GM21717 (cell line): ENCODE measurements around the gene SYNDIG1.

ENCODE experiments used
- ATAC-seq: cut with Tn5 transposase; IDR thresholded peaks from one replicate; pipeline ENCODE4 v1.9.1; 2021; ENCODE audit warnings: mild to moderate bottlenecking, moderate library complexity; ENCODE audit not compliant: unreplicated experiment

Gene SYNDIG1

GRCh38 chr20:24685736-24686135 lies 216.3 kb downstream of the SYNDIG1 start:
- ATAC-seq = no peak

- ATAC-seq = no peak
These were observed 216.7 kb downstream of the SYNDIG1 start for GRCh38 chr20:24686156-24686555.

- no peak for ATAC-seq
These were observed 221.0 kb downstream of the SYNDIG1 start for GRCh38 chr20:24690408-24690807.

GRCh38 chr20:24691901-24692351 lies 222.5 kb downstream of the SYNDIG1 start:
- ATAC-seq = no peak

- ATAC-seq = no peak
These were observed 223.2 kb downstream of the SYNDIG1 start for GRCh38 chr20:24692446-24693200.

GRCh38 chr20:24693466-24694156 lies 224.2 kb downstream of the SYNDIG1 start:
- no peak for ATAC-seq

GRCh38 chr20:24694157-24694726 lies 224.8 kb downstream of the SYNDIG1 start:
- no peak for ATAC-seq

- no peak for ATAC-seq
These were observed 225.5 kb downstream of the SYNDIG1 start for GRCh38 chr20:24694727-24695528.

- ATAC-seq = no peak
These were observed 226.2 kb downstream of the SYNDIG1 start for GRCh38 chr20:24695529-24696225.

- ATAC-seq = no peak
These were observed 227.0 kb downstream of the SYNDIG1 start for GRCh38 chr20:24696396-24696795.

- ATAC-seq = no peak
These were observed 228.0 kb downstream of the SYNDIG1 start for GRCh38 chr20:24697411-24697810.

- ATAC-seq = no peak
These were observed 228.8 kb downstream of the SYNDIG1 start for GRCh38 chr20:24698189-24698588.

- no peak for ATAC-seq
These were observed 229.3 kb downstream of the SYNDIG1 start for GRCh38 chr20:24698706-24699206.

GRCh38 chr20:24699321-24700165 lies 230.1 kb downstream of the SYNDIG1 start:
- no peak for ATAC-seq

- no peak for ATAC-seq
These were observed 230.9 kb downstream of the SYNDIG1 start for GRCh38 chr20:24700166-24700860.

GRCh38 chr20:24701027-24701426 lies 231.6 kb downstream of the SYNDIG1 start:
- ATAC-seq = no peak

GRCh38 chr20:24701668-24702067 lies 232.2 kb downstream of the SYNDIG1 start:
- ATAC-seq = no peak

- no peak for ATAC-seq
These were observed 233.3 kb downstream of the SYNDIG1 start for GRCh38 chr20:24702501-24703283.
